Brain microvascular endothelial cell (primary cell): ENCODE data around the gene METTL16.
"Not testable (repeated sequence)": the region's sequence is repeated elsewhere in the genome, so short reads cannot be mapped to it uniquely, and the experiment has no call there.

Experiments used
- DNase-seq: peaks from one replicate; pipeline ENCODE4 v3.0.0-alpha.2; 2020
- H3K27ac ChIP-seq: fragments of 250-450 bp; sonication (Bioruptor Pico); 2 replicates; pipeline ENCODE4 v1.5.1; 2020; ENCODE audit warnings: mild to moderate bottlenecking, moderate library complexity
- H3K27me3 ChIP-seq: fragments of 250-450 bp; sonication (Bioruptor Pico); replicated peaks from 2 replicates; pipeline ENCODE4 v1.5.1; 2020; ENCODE audit warnings: mild to moderate bottlenecking
- H3K36me3 ChIP-seq: fragments of 250-450 bp; sonication (Bioruptor Pico); replicated peaks from 2 replicates; pipeline ENCODE4 v1.5.1; 2020; ENCODE audit warnings: mild to moderate bottlenecking
- H3K4me3 ChIP-seq: 2 replicates; pipeline ENCODE4 v1.5.1; 2011; ENCODE audit warnings: low read depth, mild to moderate bottlenecking, control low read depth, low read length, moderate library complexity
- CTCF ChIP-seq: IDR thresholded peaks from 2 replicates; pipeline ENCODE4 v1.5.1; 2011; ENCODE audit warnings: low read depth, mild to moderate bottlenecking, moderate library complexity, low read length, control low read depth, inconsistent platforms; ENCODE audit errors: missing control alignments
- in situ Hi-C: cut with HindIII; loops from 2 replicates; pipeline ENCODE4 v1.10.0; 2017; ENCODE audit warnings: low sequenced_read_pairs, low pct_ligation_motif_present

Gene METTL16

GRCh38 chr17:2440930-2441329, 70.8 kb downstream of the METTL16 start:
- H3K36me3 ChIP-seq = peaks cover 9% of the 10 kb centered on the region
- TF ChIP-seq CTCF = no peak
- no peaks in the 10 kb centered on the region for H3K27me3 ChIP-seq
- in situ Hi-C loops = no loop called here
- H3K4me3 ChIP-seq = no peak overlapping the region
- no peak for DNase-seq
- no peak overlapping the region for H3K27ac ChIP-seq

GRCh38 chr17:2439997-2440396, 71.7 kb downstream of the METTL16 start:
- in situ Hi-C loops, H3K36me3 ChIP-seq, H3K27me3 ChIP-seq, H3K4me3 ChIP-seq: not testable (repeated sequence)
- peak; percentile 49 for DNase-seq
- peak overlapping the region; percentile 86 for H3K27ac ChIP-seq

- in situ Hi-C loops = no loop called here
These were observed 72.9 kb downstream of the METTL16 start for GRCh38 chr17:2438823-2439222.

GRCh38 chr17:2436316-2436905, 75.3 kb downstream of the METTL16 start:
- in situ Hi-C loops = no loop called here
- H3K27ac ChIP-seq = no peak overlapping the region
- no peaks in the 10 kb centered on the region for H3K27me3 ChIP-seq
- no peak for TF ChIP-seq CTCF
- DNase-seq = no peak
- no peak overlapping the region for H3K4me3 ChIP-seq
- H3K36me3 ChIP-seq = peaks cover 13% of the 10 kb centered on the region

More at GRCh38 chr17:2438823-2439222, 72.9 kb downstream of the METTL16 start:
- Histone ChIP-seq H3K27ac (peak overlapping the region; percentile 86), H3K36me3 (peaks cover 9% of the 10 kb centered on the region), H3K27me3 (no peaks in the 10 kb centered on the region), H3K4me3 (no peak overlapping the region)
- DNase-seq = peak; percentile 86
- TF ChIP-seq CTCF = no peak

GRCh38 chr17:2435862-2436261, 75.8 kb downstream of the METTL16 start:
- Histone ChIP-seq H3K4me3 (no peak overlapping the region), H3K27me3 (no peaks in the 10 kb centered on the region), H3K36me3 (peaks cover 11% of the 10 kb centered on the region), H3K27ac (no peak overlapping the region)
- in situ Hi-C loops = no loop called here
- no peak for TF ChIP-seq CTCF
- no peak for DNase-seq

- Histone ChIP-seq H3K36me3 (peaks cover 11% of the 10 kb centered on the region), H3K27ac (no peak overlapping the region), H3K27me3 (no peaks in the 10 kb centered on the region), H3K4me3 (no peak overlapping the region)
- no peak for TF ChIP-seq CTCF
- in situ Hi-C loops = no loop called here
- peak; percentile 45 for DNase-seq
These were observed 76.4 kb downstream of the METTL16 start for GRCh38 chr17:2435181-2435741.
